CD4-positive, alpha-beta T cell treated with Interleukin-6 at 100 ng/mL for 8 hours (primary cell): ENCODE measurements around the gene APBA2.

ENCODE experiments used
- DNase-seq: peaks from one replicate; pipeline ENCODE4 v3.0.0-alpha.2; 2020; ENCODE audit warnings: mixed read lengths, low spot score

APBA2 gene

DNA sequence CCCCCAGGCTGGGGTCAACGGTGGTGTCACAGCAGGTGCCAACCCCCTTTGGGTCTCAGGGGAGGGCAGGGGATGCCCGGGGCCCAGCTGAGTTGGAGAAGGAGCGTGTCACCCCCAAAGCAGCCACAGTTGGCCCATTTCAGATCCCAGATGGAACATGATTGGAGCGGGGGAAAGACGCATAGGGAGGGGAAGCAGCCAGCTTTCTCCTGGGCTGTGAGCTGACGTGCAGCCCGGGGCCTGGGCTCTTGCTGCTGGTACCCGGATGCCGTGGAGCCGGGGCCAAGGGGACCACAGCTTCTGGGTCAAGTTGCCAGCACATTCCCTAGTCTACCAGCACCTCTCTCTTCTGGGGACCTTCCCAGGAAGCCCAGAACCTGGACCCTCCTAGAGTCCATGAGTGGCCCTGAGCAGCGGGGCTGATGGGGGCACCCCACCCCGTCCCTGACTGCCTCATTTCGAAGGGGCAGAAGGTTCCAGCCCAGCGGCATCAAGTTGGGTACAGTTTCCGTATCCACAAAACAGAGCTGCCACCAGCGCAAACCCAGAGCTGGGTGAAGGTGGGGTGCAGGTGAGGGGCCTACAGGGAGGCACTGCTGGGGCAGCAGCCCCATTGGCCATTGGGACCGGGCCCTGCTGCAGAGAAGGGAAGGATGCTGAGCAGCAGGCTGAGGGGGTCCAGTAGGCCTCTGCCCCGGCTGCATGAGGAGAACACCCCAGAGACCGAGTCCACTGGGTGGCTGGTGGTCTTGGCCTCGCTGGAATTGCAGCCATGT lies 235.0 kb downstream of the APBA2 start:
- no peak for DNase-seq

GRCh38 chr15:29121369-29121656 lies 235.5 kb downstream of the APBA2 start:
- DNase-seq, result no peak

DNA sequence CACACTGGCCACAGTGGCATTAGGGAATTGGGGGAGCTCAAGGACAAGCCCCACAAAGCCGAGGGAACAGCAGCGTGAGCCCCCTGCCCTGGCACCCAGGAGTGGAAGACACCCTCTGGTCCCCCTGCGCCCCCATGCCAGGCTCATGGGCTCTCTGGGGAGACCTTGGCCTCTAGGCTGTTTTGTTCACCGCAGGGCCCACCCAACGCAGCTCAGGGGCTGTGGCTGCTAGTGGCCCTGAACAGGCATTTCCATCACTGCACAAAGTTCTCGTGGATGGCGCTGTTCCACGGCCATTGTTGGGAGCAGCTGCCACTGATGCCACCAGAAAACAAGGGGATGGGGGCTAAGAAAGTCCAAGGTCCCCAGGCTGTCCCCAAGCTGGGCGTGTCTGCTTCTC lies 236.1 kb downstream of the APBA2 start:
- DNase-seq, result no peak

DNA sequence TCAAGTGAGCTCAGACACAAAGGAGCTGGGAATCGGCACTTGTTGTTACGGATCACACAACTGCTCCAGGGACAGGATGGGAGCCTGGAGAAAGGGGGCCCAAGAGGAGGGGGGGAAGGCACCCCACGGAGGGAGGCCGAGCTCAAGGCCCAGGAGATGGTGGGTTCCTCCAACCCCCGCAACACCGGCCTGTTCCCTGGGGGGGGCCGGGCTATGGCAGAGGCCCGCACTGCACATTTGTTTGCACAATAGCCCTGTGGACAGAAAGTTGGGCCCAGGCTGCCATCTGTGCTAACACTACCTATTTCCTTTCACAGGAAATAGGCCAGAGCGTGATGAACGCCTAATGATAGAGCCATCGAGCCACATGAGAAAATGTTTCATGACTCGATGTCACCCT lies 236.7 kb downstream of the APBA2 start:
- DNase-seq, result no peak

GRCh38 chr15:29123171-29123570 lies 237.4 kb downstream of the APBA2 start:
- no peak for DNase-seq

DNA sequence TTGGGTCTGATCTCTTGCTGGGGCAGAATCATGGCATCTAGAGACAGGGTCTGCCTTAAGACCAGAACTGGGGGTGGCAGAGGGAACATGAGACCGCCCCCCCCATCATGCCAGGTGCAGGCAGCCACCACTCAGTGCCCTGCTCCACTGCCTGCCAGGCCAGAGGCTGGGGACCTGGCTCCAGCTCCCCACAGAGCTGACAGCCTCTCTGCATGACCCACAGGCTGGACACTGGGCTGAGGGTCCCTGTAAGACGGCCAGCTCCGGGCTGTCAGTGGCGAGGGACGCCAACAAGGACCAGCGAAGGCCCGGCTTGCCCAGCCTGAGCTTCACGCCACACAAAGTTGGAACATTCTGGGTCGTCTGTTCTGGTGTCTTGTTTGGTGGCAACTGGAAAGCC lies 238.2 kb downstream of the APBA2 start:
- DNase-seq, result no peak

GRCh38 chr15:29124581-29125381 lies 239.0 kb downstream of the APBA2 start:
- no peak for DNase-seq

DNA sequence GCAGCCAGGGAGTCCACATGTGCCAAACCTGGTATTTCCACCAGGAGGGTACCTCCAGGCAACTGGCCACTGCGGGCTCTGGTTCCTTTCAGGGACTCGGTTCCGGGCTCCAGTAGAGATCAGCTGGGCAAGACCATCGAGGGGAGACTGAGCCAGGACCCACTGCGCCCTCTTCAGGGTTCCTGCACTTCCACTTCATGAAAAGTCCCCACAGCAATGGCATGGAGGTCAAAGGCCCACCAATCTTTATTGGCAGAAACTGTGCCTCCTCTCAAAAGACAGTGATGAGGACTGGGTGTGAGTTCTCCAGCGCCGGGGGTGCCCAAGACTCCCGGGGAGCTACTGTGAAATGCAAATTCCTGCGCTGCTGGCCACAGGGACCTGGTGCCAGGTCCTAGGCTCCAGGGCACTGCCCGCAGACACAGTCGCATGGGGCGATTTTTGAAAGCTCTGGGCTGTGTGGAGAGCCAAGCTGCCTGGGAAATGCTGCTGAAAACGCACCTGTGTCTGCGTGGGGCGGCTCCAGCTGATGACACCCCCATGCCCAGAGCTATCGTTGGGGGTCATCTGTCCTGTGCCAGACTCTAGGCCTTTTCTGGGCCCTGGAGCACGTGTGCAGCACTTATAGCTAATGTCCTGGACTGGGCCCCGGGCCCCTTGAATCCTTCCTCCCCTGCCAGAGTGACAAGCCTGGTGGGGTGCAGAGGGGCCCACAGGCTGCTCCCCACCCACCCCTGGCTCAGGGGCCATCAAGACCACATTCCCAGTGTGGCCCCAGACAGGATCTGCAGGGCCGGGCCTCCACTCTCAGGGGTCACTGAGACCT lies 239.8 kb downstream of the APBA2 start:
- no peak for DNase-seq

- no peak for DNase-seq
Observed at GRCh38 chr15:29126208-29126536, 240.4 kb downstream of the APBA2 start.

- no peak for DNase-seq
Observed at GRCh38 chr15:29126821-29127461, 241.2 kb downstream of the APBA2 start.

- DNase-seq, result no peak
Observed at GRCh38 chr15:29127506-29128430, 242.0 kb downstream of the APBA2 start.

DNA sequence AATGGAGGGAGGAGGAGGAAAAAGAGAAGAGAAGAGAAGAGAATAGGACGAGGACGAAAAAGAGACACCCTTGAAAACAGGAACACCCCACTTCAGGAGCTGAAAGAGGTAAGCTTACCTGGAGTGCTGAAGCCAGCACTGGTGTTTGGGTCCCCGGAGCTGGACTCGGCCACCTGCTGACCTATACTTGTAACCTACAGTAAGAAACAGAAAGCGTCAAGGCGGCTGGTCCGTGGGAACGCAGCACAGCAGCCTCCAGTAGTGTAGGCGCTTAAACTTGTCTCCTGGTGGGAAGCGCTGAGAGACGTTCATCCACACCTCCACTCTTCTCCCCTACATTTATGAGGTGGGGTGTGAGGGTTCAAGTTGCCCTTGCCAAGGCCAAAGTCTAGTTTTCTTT lies 242.9 kb downstream of the APBA2 start:
- DNase-seq, result no peak

DNA sequence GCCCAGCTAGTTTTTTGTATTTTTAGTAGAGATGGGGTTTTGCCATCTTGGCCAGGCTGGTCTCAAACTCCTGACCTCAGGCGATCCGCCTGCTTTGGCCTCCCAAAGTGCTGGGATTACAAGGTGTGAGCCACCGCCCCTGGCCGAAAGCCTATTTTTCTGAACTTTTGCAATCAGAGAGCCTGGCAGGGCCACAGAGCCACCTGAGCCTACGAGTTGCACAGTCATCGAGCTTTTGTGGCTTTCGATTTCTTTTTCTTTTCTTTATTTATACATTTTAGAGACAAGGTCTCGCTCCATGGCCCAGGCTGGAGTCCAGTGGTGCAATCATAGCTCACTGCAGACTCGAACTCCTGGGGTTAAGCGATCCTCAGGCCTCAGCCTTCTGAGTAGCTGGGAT lies 243.4 kb downstream of the APBA2 start:
- no peak for DNase-seq

GRCh38 chr15:29129926-29130325 lies 244.2 kb downstream of the APBA2 start:
- DNase-seq, result no peak

DNA sequence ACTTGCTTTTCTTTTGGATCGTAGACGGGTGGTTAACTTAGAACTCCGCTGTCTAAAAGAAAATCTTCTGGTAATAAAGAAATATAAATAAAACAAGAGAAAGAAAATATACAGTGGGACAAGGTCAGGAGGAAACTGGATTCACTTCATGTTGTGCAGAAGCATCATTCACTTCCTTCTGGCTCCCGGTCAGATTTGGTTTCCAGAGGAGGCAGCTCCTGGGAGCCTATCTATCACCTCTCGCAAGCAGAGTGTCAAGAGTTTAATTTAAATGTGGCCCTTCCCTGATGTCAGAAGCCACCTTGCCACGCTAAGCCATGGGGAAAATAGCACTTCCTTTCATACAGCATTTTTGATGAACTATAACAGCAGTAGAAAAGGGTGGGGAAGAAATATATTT lies 244.7 kb downstream of the APBA2 start:
- DNase-seq, result no peak

DNA sequence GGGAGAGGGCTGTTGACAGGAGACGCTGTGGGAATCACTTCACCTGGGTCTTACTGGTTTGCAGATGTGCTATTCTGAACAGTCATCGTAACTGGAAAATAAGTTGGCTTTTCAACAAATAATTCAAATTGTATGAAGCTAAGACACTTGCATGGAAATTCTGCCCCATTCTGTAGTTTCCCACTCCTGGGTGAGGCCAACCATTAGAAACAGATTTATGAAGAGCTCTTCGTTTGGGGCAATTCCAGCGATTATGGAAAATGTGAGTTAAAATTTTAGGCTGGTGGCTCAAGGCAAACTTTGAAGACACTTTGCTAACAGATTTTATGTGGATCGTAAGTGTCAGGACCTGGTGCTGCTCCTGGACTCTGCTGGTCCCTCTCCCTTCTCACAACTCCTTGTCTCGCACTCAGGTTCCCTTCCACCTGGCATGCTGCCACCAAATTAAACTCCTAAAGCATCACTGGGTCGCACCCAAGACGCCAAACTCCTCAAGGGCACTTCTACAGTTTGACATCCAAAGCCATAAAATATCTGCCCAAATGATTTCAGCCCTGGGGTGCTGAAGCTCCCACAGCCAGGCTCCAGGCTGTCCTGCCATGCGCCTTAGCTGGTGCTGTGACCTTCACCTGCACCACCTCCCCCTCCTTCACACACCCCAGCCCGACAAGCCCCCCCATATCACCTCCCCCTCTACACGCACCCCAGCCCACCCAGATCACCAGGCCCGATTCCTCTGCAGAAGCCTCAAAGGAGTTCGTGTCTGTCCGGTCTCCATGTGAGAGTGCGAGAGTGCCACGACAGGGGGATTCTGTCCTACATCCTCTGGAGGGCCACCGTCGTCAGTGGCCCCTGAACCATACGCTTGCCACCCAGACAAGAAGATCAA lies 245.4 kb downstream of the APBA2 start:
- no peak for DNase-seq

- no peak for DNase-seq
Observed at GRCh38 chr15:29131840-29132420, 246.2 kb downstream of the APBA2 start.

DNA sequence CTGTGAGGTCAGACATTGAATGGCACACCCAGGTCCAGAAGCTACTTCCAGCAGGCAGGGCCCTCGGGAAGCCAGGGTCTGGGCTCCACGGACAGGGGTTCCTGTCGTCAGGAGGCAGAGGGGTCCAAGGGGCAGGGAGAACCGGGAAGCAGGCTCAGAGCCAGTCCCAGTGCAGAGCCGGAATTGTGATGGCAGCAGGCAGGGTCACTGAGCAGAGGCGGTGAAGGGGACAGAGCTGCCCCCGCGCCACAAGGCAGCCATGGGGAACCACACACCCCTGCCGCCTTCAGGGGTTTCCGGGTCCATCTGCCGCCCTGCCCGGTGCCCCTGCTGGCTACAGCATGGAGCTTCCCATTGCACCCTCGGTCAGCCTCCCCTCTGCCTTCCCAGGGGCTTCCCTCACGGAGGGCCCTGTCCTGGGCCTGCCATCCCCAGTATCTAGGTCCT lies 247.0 kb downstream of the APBA2 start:
- no peak for DNase-seq

GRCh38 chr15:29133321-29133720 lies 247.5 kb downstream of the APBA2 start:
- DNase-seq, result no peak

DNA sequence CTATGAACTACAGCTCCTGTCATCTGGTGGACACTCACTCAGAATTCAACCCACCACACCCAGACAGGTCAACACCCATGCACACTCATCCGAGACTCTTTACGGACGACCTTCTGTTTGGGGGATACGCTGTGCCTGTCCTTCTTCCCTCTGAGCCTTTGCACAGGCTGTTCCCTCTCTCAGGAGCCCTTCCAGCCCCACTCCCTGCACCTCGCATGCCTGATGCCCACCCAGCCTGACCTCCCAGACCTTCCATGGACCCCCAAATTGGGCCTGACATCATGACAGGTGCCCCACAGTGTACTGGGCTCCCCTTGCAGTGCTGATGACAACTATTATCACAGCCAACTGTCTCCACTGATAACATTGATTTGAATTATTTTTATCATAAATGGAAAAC lies 248.0 kb downstream of the APBA2 start:
- DNase-seq, result no peak
